Fibroblast of skin of back (primary cell): Measurements from ENCODE around the gene TSPO2.
A peak's percentile ranks its signal among the peaks of the same experiment; 100 is the strongest.

Experiments
- DNase-seq: peaks from one replicate; pipeline ENCODE4 v3.0.0-alpha.2; 2013

Gene TSPO2

DNA sequence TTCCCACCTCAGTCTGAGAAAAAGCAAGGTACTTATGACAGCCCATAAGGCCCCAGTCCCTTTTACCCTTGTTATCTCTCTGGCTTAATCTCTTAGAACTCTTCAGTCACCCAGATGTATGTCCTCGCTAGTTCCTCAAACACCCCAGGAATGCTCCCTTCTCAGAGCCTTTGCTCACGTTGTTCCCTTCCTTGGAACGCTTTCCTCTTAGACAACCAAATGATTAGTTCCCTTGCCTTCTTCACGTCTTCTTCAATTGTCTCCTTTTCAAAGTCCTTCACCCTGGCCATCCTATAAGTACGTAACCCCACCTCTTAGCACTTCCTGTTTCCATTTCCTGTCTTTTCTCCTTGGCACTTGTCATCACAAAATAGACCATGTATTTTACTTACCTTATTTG, 9.6 kb downstream of the TSPO2 start:
- no peak for DNase-seq

DNA sequence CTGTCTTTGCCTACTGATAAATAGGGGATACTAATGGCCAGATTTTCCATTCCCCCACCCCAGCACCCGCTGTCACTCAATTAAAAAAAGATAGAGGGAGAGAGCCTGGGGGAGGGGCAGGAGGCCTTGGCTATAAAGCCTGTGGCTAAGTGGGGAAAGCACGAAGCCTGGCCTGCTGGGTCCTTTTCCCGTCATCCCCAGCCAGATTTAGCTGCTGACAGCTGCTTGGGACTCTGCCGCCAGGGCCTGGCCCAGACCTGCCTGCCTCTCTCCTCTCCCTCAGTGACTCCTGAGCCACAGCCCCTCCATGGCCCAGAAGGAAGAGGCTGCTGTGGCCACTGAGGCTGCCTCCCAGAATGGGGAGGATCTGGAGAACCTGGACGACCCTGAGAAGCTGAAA, 10.8 kb downstream of the TSPO2 start, which contains the start of gene APOBEC2:
TSS of gene APOBEC2 (plus strand) at position 162 of the 400 bp plus-strand sequence. CDS start at position 308, 146 bp downstream.
- no peak for DNase-seq

DNA sequence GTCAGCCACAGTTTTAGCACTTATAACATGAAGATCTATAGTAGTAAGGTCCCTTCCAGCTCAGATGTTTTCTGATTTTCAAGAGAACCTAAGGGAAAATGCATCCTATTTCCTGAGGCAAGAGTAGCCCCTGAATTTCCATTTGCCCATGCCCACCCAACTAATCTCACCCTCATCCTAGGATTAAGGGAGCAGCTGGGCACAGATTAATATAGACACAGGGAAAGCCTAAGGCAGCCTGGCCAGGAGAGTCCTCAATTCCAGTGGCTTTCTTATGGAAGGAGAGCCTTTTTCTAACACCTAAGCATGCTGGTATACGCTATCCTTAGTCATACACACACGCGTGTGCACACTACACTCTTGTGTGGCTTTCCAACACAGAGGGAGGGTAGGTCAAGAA, 12.2 kb downstream of the TSPO2 start:
- DNase-seq: no peak

GRCh38 chr6:41055149-41055548, 12.9 kb downstream of the TSPO2 start:
- no peak for DNase-seq

GRCh38 chr6:41056768-41057490, 14.7 kb downstream of the TSPO2 start:
- DNase-seq: no peak

GRCh38 chr6:41058783-41059181, 16.5 kb downstream of the TSPO2 start:
- DNase-seq: no peak

DNA sequence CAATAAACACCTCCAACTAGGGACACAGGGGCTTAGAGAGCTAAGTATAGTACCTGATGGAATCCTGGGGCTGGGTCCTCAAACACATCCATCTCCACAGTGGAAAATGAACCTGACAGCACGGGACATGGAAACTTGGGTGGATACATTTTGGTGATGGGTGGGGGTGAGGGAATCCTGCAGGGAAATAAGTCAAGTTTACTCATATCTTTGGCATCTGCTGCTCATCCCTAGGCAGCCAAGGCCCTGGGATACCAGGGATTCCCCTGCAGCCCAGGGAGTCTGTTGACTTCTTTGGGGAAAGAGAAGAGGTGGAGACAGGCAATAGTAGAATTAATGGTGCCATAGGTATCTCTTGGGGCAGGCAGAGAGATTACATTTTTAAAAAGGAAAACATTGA, 17.3 kb downstream of the TSPO2 start:
- DNase-seq: peak; percentile 75

DNA sequence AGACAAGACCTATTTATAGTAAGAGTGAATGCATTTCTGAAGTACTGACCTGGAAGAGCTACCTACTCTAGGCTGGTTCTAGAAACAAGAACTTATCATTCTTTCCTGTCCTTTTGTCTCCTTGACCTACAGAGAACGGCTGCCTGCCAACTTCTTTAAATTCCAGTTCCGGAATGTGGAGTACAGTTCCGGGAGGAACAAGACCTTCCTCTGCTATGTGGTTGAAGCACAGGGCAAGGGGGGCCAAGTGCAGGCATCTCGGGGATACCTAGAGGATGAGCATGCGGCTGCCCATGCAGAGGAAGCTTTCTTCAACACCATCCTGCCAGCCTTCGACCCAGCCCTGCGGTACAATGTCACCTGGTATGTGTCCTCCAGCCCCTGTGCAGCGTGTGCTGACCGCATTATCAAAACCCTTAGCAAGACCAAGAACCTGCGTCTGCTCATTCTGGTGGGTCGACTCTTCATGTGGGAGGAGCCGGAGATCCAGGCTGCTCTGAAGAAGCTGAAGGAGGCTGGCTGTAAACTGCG, 19.0 kb downstream of the TSPO2 start:
- DNase-seq: no peak

GRCh38 chr6:41062056-41062455, 19.8 kb downstream of the TSPO2 start:
- DNase-seq: no peak

- no peak for DNase-seq
Measured at GRCh38 chr6:41063884-41064285, 21.6 kb downstream of the TSPO2 start.

DNA sequence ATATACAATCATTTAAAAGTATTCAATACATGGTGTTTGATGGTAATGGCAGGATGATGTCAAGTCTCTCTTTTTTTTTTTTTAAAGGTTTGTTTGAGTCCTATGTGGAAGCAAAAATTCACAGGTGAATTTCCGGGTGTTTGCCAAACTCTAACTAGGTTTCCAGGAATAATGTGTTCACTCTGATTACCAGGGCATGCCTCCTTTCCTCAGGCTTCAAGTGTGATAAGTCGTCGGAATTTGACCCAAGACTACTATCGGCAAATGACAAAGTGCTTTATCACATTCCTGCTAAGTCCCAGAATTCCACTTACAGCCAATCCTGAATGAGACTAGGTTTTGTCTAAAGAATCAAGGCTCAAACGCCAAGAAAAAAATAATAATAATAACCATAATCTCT, 22.6 kb downstream of the TSPO2 start:
- DNase-seq: no peak

DNA sequence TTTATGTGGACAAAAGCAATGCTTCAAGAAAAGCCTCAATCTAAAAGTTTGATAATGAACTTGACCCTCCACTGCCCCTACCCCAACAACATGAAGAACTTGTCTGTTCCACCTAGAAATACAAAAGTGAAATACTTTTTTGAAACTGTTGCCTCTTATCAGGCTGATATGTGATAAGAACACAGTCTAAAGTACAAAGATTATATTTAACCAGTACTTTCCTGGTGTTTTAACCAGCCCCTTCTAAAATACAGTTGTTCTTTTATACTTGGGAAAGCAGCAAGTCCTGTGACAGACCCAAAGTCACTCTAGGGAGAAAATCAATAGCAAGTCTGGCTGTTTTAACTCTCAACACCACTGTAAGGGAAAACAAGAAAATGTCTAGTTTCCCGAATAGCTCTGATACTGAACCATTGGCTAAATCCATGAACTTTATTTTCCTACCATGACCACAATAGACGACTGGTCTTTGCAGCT, 23.3 kb downstream of the TSPO2 start:
- no peak for DNase-seq

DNA sequence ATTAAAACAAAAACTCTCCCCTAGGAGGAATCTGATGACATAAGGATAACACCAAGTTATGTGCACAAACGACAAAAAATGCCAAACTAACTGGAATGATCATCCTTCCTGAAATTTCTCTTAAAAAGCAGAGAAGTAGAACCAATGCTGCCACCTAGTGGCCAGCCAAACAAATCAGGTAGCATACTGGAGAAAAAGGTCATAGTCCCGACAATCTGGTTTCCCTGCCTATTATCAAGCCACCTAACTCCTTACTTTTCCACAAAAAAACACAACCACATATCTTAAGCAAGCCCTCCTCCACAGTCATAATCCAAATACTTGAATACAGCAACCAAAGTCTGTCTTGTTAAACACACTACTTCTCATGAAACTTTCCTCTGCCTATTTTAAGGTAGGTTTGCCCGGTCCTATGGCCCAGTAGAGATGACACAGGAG, 24.6 kb downstream of the TSPO2 start:
- DNase-seq: peak; percentile 77

DNA sequence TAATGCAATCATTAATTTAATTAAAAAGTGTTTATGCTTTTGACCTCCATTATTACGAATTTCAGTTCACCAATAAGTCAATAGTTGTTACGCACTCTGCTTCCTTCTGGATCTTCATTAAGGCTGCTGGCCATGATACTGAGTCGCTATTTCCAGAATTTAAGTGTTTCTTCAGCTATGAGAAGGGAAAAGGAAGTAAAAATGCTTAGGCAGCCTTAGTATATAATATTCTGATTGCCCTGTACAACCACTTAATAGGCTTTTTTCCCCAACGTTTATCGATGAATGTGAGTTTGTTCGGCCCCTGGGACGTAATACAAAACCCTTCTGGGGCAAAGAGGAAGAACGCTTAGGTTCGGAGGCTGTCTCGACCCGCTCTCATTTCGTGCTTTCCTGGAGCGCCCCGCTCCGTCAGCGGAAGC, 29.2 kb downstream of the TSPO2 start:
- no peak for DNase-seq

DNA sequence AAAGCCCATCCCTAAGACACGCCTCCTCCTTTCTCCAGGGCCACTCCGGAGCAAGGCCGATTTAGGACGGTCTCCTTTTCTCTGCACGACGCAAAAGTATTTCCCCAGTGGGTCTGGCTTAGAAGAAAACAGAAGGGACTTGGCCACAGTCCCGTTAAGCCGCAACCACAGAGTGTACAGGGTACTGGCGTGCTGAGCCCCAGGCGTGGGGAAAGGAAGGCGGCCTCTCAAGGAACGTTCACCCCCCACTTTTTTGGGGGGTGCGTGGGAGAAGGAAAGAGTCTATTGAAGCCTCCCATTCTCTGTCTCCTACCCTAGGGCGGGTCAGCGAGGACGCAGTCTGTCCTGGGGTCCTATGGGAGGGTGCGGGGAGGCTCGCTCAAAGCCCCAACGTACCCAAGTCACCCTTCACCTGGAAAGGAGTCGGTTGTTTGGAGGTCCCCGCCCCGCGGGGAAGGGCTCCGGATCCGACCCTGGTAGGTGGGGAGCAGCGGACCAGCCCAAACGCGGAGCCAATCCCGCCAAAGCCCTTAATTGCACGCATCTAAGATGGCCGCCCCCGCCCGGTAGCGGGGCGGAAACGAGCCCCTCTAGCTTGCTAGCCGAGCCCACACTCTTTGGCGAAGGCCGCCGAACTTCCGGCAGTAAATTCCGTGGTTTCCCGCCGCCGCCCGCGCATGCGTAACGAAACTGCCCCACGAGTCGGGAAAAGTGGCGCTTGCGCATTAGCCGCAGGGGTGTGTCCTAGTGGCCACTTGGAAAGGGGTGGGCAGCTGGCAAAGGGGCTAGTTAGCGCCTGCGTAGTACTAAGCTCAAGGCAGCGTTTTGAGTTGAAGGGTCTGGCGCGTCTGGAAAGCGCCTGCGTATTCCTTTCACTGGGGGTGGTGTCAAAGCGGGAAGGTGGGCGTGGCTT, 29.9 kb downstream of the TSPO2 start, which contains the start of gene OARD1:
TSS of gene OARD1 (minus strand) at position 434 of the 913 bp plus-strand sequence. CDS start 722 bp downstream, outside the sequence.
- DNase-seq: peak; percentile 99

- peak; percentile 99 for DNase-seq
Measured at GRCh38 chr6:41072836-41073202, 30.6 kb downstream of the TSPO2 start, which contains the start of gene NFYA. Gene NFYA, plus strand, starts transcription at chr6:41072974. Its CDS starts 6,116 bp downstream, at chr6:41079090.

DNA sequence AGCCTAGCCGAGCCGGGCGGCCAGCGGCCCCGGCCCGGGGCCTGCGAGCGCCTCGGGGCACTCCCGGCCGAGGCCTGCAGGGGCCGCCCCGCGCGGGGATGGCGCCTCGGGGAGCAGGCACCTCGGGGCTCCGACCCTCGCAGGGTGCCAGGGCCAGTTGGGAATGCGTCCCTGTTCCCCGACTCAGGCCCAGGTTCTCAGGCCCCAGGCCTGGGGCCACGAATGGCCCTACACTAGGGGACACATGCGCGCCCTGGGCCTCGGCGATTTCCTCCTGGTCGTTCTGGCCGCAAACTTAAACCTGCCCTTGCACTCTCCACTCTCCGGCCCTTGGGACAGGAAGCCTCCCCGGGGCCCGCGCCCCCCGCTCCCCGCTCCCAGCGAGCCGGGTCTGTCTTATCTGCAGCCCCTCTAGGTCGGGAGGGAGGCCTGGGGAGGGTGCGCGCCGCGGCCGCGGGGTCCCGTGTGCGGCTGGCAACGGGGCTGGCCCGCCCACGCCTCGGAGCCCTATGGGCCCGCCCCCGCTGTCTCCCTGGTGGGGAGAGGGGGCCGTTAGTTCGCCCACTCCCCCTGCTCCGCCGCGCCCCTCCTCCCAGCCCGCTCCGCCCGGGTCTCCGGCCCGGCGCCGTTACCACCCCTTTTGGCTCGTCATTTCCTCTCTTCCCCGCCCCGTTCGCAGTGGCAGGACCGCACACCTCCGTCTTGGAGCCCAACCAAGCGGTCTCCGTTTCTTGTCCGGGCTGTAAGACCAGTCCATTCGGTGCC, 31.1 kb downstream of the TSPO2 start:
- DNase-seq: peak; percentile 82

DNA sequence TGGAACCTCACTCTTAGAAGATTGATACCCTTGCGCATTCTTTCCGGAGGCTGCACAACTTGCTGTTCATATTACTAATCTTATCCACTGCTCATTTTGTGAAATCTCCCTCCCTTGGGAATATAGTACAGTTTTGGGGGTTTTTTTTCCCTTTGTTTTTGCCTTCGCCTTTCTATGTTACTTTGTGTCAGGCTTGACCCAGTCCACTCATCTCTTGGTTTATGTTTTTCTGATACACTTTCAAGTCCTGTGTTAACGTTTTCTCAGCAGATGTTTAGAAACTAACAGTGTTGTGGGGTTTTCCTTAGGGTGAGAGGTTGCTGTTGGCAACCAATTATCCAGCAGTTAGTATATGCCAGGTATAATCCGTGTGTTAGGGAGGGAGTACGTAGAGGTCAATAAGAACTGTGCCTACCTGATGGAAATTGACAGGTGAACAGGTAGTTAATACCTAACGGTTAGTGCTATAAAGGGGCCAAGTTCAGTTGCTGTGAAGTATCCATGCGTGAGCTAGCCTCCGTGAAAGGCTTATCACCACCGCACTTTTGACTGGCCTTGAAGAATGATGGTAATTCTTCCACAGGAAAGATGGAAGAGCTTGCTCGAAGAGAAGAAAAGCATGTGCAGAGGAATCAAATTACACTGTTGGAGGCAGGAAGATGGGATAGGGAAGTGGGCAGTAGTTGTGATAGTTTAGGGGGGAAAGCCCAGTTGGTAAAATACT, 31.9 kb downstream of the TSPO2 start:
- DNase-seq: peak; percentile 20

DNA sequence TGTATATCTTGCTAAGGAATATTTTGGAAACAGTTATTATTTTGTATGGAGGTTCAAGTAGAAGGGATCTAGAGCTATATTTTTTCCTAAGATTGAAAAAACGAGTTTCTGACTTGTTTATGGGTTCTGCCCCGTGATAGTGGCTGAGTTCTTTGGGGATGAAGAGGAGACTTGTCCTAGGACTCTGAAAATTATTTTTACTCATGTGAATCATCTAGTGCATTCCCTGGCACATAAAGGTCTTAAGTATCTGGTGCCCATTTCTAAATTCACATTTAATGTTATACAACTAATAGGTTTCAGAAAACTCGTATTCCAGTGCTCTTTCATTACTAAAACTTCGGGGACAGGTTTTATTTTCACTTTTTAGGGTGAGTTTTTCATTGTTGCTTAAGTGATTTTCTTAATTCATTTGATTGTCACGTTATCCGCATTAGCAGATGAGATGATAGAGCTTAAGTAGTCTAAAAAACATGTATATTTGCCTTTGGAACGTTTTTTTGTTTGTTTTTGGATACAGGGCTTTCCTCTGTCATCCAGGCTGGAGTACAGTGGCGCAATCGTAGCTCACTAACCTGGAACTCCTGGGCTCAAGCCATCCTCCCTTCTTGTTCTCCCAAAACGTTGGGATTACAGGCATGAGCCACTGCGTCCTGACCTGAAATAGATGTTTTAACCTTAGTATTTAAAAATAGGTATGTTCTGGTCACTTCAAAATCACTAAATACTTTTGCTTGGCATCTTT, 32.6 kb downstream of the TSPO2 start:
- no peak for DNase-seq
